WTC11 (cell line): ENCODE measurements around the gene NECTIN1. TPM values are rescaled to one million over a fixed set of nuclear protein-coding genes. Genes with fewer than 3 reads are reported as not detected.

Experiments used
- ATAC-seq: fragments of 200-7000 bp; cut with Tn5 transposase; 2 replicates; pipeline ENCODE4 v1.10.0; 2021; ENCODE audit warnings: mild to moderate bottlenecking, moderate library complexity
- CTCF ChIA-PET: fragments of 300-600 bp; sonication (Branson Sonifier 250); formaldehyde crosslinking; loops from one replicate; lab custom pipeline; 2021; ENCODE audit warnings: antibody characterized with exemption; lab: Charles Lee
- POLR2A ChIA-PET: fragments of 350-600 bp; sonication (Branson Sonifier 250); formaldehyde crosslinking; loops from one replicate; lab custom pipeline; 2021; ENCODE audit warnings: antibody characterized with exemption; lab: Charles Lee
- DNase-seq: peaks from one replicate; pipeline ENCODE4 v3.0.0; 2021; ENCODE audit warnings: low spot score
- H3K27ac Mint-ChIP-seq: 2 replicates; pipeline ENCODE4 v1.8.0; 2021; ENCODE audit warnings: mixed read lengths
- H3K27me3 Mint-ChIP-seq: 2 replicates; pipeline ENCODE4 v1.8.0; 2021; ENCODE audit warnings: low read depth, mild to moderate bottlenecking, moderate library complexity, mixed read lengths
- H3K36me3 Mint-ChIP-seq: 2 replicates; pipeline ENCODE4 v1.8.0; 2021; ENCODE audit warnings: mixed read lengths
- H3K4me1 Mint-ChIP-seq: 2 replicates; pipeline ENCODE4 v1.8.0; 2022; ENCODE audit warnings: mixed read lengths
- H3K4me3 Mint-ChIP-seq: 2 replicates; pipeline ENCODE4 v1.8.0; 2021; ENCODE audit warnings: mild to moderate bottlenecking, moderate library complexity, mixed read lengths
- H3K9me3 Mint-ChIP-seq: 2 replicates; pipeline ENCODE4 v1.8.0; 2021; ENCODE audit warnings: mixed read lengths
- E2F4 ChIP-seq: sonication (generic); formaldehyde crosslinking; IDR thresholded peaks from 2 replicates; pipeline ENCODE4 v1.8.1; 2022; ENCODE audit warnings: low read depth, mild to moderate bottlenecking, moderate library complexity, missing genetic modification reagents, borderline replicate concordance
- ELF4 ChIP-seq: sonication (generic); formaldehyde crosslinking; IDR thresholded peaks from 2 replicates; pipeline ENCODE4 v1.8.1; 2022; ENCODE audit warnings: low read depth, mild to moderate bottlenecking, moderate library complexity, missing genetic modification reagents
- FOXP1 ChIP-seq: sonication (generic); formaldehyde crosslinking; IDR thresholded peaks from 2 replicates; pipeline ENCODE4 v1.8.0; 2022; ENCODE audit warnings: missing genetic modification reagents, mild to moderate bottlenecking, moderate library complexity, borderline replicate concordance
- GRHL2 ChIP-seq: fragments of 250-450 bp; sonication (Bioruptor Pico); IDR thresholded peaks from 2 replicates; pipeline ENCODE4 v1.8.0; 2022; ENCODE audit warnings: mild to moderate bottlenecking, moderate library complexity; ENCODE audit not compliant: insufficient replicate concordance, severe bottlenecking
- JUN ChIP-seq: sonication (generic); formaldehyde crosslinking; IDR thresholded peaks from 2 replicates; pipeline ENCODE4 v1.8.0; 2023; ENCODE audit warnings: mild to moderate bottlenecking, missing genetic modification reagents
- NFE2L1 ChIP-seq: sonication (generic); formaldehyde crosslinking; IDR thresholded peaks from 2 replicates; pipeline ENCODE4 v1.8.1; 2023; ENCODE audit warnings: missing genetic modification reagents
- NR2C2 ChIP-seq: sonication (generic); formaldehyde crosslinking; IDR thresholded peaks from 2 replicates; pipeline ENCODE4 v1.8.0; 2022; ENCODE audit warnings: mild to moderate bottlenecking, missing genetic modification reagents
- RELA ChIP-seq: sonication (generic); formaldehyde crosslinking; IDR thresholded peaks from 2 replicates; pipeline ENCODE4 v1.8.1; 2022; ENCODE audit warnings: missing genetic modification reagents, mild to moderate bottlenecking, borderline replicate concordance
- SMAD3 ChIP-seq: sonication (generic); formaldehyde crosslinking; IDR thresholded peaks from 2 replicates; pipeline ENCODE4 v1.8.0; 2022; ENCODE audit warnings: missing genetic modification reagents, mild to moderate bottlenecking, borderline replicate concordance
- TCF7 ChIP-seq: sonication (generic); formaldehyde crosslinking; IDR thresholded peaks from 2 replicates; pipeline ENCODE4 v1.8.0; 2022; ENCODE audit warnings: mild to moderate bottlenecking, low read depth, missing genetic modification reagents, moderate library complexity
- TEAD4 ChIP-seq: sonication (generic); formaldehyde crosslinking; IDR thresholded peaks from 2 replicates; pipeline ENCODE4 v1.8.0; 2022; ENCODE audit warnings: mild to moderate bottlenecking, missing genetic modification reagents
- USF2 ChIP-seq: sonication (generic); formaldehyde crosslinking; IDR thresholded peaks from 2 replicates; pipeline ENCODE4 v1.8.1; 2023; ENCODE audit warnings: mild to moderate bottlenecking, missing genetic modification reagents, moderate library complexity
- ZBTB21 ChIP-seq: sonication (generic); formaldehyde crosslinking; IDR thresholded peaks from 2 replicates; pipeline ENCODE4 v1.8.1; 2023; ENCODE audit warnings: mild to moderate bottlenecking, missing genetic modification reagents, borderline replicate concordance
- ZMAT4 ChIP-seq: fragments of 250-450 bp; sonication (Bioruptor Pico); IDR thresholded peaks from 2 replicates; pipeline ENCODE4 v1.9.0; 2021; ENCODE audit warnings: mild to moderate bottlenecking
- ZNF671 ChIP-seq: fragments of 250-450 bp; sonication (Bioruptor Pico); IDR thresholded peaks from 2 replicates; pipeline ENCODE4 v1.8.0; 2021; ENCODE audit warnings: mild to moderate bottlenecking
- total RNA-seq: library from RNA; stranded (reverse); gene quantifications from 3 replicates; pipeline ENCODE4 v1.2.3, GENCODE V29; 2021
- TF ChIP-seq, protein P1 (sequence below): sonication (generic); formaldehyde crosslinking; IDR thresholded peaks from 2 replicates; pipeline ENCODE4 v1.8.1; 2022; ENCODE audit warnings: mild to moderate bottlenecking, missing genetic modification reagents, moderate library complexity, borderline replicate concordance
- TF ChIP-seq, protein P2 (sequence below): fragments of 250-450 bp; sonication (Bioruptor Pico); IDR thresholded peaks from 2 replicates; pipeline ENCODE4 v1.8.0; 2021; ENCODE audit warnings: mild to moderate bottlenecking
- TF ChIP-seq, protein P3 (sequence below): fragments of 250-450 bp; sonication (Bioruptor Pico); conservative IDR thresholded peaks from 2 replicates; pipeline ENCODE4 v1.9.0; 2021; ENCODE audit warnings: mild to moderate bottlenecking

NECTIN1 gene
- total RNA-seq, 1 experiment from 2014 or later: 86.2 TPM

DNA sequence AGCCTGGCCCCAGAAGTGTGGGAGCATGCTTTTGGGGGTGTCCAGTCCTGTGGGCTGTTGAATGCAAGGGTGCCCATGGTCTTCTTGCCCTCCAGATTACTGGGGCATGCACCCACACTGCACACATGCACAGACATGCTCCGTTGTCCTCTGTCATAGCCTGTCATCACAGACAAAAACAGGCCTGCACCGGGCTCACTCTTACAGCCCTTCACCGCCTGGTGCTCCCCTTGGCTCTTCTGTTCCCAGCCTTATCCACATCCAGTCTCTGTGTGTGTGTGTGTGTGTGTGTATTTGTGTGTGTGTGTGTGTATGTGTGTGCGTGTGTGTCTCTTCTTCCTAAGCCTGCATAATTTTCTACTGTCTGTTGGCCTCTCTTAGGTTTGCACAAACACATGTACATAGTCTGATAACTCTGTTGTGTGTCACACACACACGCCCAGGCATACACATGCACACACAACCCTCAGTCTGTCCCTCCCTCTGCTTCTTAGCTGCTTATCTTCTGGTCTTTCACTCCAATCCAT, 23.4 kb upstream of the NECTIN1 start:
- POLR2A ChIA-PET: no interaction called here
- H3K27me3 Mint-ChIP-seq: peaks cover 3% of the 10 kb centered on the region; the same call in 1 of the 2 replicates
- no peak for DNase-seq
- H3K9me3 Mint-ChIP-seq: no peaks in the 10 kb centered on the region
- H3K4me3 Mint-ChIP-seq: no peak overlapping the region
- ATAC-seq: no peak
- TF ChIP-seq ZNF671 (CRISPR knock-in tag) (no peak), USF2 (no peak), E2F4 (CRISPR knock-in tag) (no peak), SMAD3 (CRISPR knock-in tag) (no peak), GRHL2 (CRISPR knock-in tag) (no peak), NFE2L1 (no peak)
- TF ChIP-seq, all 79 proteins: peak for 0
- Mint-ChIP-seq H3K4me1 (peaks cover 15% of the 10 kb centered on the region), H3K27ac (no peak overlapping the region), H3K36me3 (no peaks in the 10 kb centered on the region)
- CTCF ChIA-PET: interaction anchor here (1.2 kb wide), 1 partner anchor 32 kb away, joined by 3 read pairs; no protein-coding TSS in a partner anchor

GRCh38 chr11:119750056-119750455, 21.1 kb upstream of the NECTIN1 start:
- ATAC-seq (no peak), DNase-seq (no peak)
- peaks cover 7% of the 10 kb centered on the region for H3K4me1 Mint-ChIP-seq
- no peak overlapping the region for H3K27ac Mint-ChIP-seq
- POLR2A ChIA-PET: no interaction called here
- no peak overlapping the region for H3K4me3 Mint-ChIP-seq
- TF ChIP-seq NR2C2 (CRISPR knock-in tag) (0 out of 2 replicates have a peak, but pooled peaks have one; percentile 15), TCF7 (CRISPR knock-in tag) (no peak)
- CTCF ChIA-PET: interaction anchor here (1.1 to 1.6 kb wide), 2 partner anchors 21 to 124 kb away, joined by 3 to 5 read pairs; partner anchors contain the start of gene NECTIN1
- no peaks in the 10 kb centered on the region for H3K36me3 Mint-ChIP-seq
- no peaks in the 10 kb centered on the region for H3K9me3 Mint-ChIP-seq
- no peaks in the 10 kb centered on the region; the same call in none of the 2 replicates for H3K27me3 Mint-ChIP-seq

GRCh38 chr11:119749006-119749565, 20.1 kb upstream of the NECTIN1 start:
- CTCF ChIA-PET: interaction anchor here (1.3 to 1.6 kb wide), 2 partner anchors 20 kb away, joined by 4 to 5 read pairs; partner anchors contain the start of gene NECTIN1
- H3K27me3 Mint-ChIP-seq: peaks cover 10% of the 10 kb centered on the region
- TF ChIP-seq FOXP1 (CRISPR knock-in tag) (no peak), ZMAT4 (CRISPR knock-in tag) (no peak), ZBTB21 (CRISPR knock-in tag) (no peak), USF2 (no peak), GRHL2 (CRISPR knock-in tag) (no peak), RELA (no peak), JUN (CRISPR knock-in tag) (no peak), SMAD3 (CRISPR knock-in tag) (no peak), ELF4 (CRISPR knock-in tag) (no peak), TEAD4 (no peak)
- TF ChIP-seq, protein P1, sequence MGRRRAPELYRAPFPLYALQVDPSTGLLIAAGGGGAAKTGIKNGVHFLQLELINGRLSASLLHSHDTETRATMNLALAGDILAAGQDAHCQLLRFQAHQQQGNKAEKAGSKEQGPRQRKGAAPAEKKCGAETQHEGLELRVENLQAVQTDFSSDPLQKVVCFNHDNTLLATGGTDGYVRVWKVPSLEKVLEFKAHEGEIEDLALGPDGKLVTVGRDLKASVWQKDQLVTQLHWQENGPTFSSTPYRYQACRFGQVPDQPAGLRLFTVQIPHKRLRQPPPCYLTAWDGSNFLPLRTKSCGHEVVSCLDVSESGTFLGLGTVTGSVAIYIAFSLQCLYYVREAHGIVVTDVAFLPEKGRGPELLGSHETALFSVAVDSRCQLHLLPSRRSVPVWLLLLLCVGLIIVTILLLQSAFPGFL: no peak
- TF ChIP-seq, protein P2, sequence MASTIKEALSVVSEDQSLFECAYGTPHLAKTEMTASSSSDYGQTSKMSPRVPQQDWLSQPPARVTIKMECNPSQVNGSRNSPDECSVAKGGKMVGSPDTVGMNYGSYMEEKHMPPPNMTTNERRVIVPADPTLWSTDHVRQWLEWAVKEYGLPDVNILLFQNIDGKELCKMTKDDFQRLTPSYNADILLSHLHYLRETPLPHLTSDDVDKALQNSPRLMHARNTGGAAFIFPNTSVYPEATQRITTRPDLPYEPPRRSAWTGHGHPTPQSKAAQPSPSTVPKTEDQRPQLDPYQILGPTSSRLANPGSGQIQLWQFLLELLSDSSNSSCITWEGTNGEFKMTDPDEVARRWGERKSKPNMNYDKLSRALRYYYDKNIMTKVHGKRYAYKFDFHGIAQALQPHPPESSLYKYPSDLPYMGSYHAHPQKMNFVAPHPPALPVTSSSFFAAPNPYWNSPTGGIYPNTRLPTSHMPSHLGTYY: no peak
- TF ChIP-seq, protein P3, sequence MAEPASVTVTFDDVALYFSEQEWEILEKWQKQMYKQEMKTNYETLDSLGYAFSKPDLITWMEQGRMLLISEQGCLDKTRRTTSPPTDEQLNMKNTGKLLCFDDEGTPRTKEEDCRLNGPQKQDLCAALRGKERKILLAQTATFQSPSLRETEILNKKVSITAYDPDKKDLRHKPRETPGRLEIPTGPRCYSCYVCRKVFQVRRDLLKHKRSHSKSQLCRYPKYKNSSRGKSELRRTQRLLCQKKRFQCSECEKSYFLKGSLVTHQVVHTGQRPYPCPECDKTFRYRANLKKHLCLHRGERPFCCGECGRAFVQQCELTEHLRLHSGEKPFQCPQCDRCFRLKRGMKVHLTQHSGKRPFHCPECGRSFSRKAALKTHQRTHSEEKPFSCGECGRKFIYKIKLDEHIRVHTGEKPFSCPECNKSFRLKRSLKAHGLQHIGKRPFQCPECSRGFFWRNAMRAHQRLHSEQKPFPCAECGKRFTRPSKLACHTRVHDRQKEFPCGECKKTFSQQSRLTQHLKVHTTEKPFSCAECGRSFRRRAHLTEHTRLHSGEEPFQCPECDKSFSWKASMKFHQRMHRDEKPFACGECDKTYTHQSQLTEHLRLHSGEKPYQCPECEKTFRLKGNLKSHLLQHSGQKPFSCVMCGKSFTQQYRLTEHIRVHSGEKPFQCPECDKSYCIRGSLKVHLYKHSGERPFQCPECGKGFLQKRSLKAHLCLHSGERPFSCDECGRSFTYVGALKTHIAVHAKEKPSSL: no peak

More at GRCh38 chr11:119749006-119749565, 20.1 kb upstream of the NECTIN1 start:
- H3K4me3 Mint-ChIP-seq: no peak overlapping the region
- POLR2A ChIA-PET: no interaction called here
- H3K4me1 Mint-ChIP-seq: 0 out of 2 replicates have a peak, but pooled peaks cover 3% of the 10 kb centered on the region
- no peak overlapping the region for H3K27ac Mint-ChIP-seq
- DNase-seq (no peak), ATAC-seq (no peak)
- H3K36me3 Mint-ChIP-seq: no peaks in the 10 kb centered on the region
- no peaks in the 10 kb centered on the region for H3K9me3 Mint-ChIP-seq
